ENCODE results near the gene METTL25B. TPM values are rescaled to one million over a fixed set of nuclear protein-coding genes. Genes with fewer than 3 reads are reported as not detected.

Gene METTL25B
- total RNA-seq = 10.4 and 12.8 TPM in 2 replicates

DNA sequence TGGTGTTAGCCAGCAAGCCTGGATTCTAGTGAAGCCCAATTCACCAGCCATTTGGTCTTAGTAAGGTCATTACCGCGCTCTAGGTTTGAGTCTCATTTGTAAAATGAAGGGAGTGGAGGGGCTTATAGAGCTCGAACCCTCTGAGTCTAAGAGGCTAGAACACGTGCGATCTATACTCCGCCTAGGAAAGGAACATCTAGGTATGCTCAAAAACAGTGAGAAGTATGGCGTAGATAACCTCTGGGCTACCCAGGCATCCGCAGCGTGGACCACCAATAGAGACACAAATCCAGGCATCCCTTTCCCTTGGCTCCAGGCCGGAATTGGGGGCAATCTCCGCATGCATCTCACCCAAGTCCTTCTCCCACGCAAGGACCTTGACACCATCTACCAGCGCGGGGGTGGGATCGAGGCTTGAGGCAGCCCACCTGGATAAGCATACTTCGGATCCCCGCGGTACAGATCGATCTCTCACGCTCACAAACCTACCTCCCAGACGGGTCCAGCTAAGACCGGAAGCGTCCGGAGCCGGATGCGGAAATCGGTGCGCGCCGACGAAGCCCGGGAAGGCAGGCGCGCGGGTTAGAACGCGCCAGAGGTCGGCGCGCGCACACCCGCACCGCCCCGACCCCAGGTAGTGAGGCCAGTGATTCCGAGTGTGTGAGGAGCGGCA lies at the start of gene METTL25B:
Gene METTL25B (plus strand): TSS at position 544 of the 673 bp plus-strand sequence. CDS start 636 bp downstream, outside the sequence.

DNA sequence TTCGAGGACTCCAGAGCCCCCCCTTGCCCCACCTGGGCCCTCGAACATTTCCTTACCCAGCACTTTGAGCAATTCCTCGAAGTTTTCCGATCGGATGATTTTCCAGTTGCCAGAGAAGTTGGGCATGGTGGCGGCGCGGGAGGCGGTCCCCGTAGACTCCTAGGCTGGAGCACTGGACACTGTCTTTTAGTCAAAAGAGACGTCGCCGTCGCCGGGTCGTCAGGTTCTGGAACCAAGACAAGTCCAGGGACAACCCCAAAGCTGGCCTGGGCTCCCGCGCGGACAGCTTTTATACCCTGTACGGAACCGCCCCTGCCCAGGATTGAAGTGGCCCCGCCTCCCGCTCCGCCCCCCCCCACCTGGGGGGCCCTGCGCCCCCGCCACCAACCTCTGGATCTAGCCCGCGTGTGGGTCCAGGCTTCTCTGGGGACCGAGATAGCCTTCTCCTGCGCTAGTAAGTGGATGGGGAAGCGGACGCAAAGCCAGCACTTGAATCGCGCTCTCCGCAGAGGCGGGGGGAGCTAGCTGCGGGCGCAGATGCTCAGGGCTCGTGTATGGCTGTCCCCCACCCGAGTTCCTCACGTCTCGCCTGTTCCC lies 22.9 kb upstream of the METTL25B start, which contains the start of gene CRABP2:
Gene CRABP2 (minus strand): TSS at position 263 of the 597 bp plus-strand sequence. CDS start 137 bp downstream, at position 126.

DNA sequence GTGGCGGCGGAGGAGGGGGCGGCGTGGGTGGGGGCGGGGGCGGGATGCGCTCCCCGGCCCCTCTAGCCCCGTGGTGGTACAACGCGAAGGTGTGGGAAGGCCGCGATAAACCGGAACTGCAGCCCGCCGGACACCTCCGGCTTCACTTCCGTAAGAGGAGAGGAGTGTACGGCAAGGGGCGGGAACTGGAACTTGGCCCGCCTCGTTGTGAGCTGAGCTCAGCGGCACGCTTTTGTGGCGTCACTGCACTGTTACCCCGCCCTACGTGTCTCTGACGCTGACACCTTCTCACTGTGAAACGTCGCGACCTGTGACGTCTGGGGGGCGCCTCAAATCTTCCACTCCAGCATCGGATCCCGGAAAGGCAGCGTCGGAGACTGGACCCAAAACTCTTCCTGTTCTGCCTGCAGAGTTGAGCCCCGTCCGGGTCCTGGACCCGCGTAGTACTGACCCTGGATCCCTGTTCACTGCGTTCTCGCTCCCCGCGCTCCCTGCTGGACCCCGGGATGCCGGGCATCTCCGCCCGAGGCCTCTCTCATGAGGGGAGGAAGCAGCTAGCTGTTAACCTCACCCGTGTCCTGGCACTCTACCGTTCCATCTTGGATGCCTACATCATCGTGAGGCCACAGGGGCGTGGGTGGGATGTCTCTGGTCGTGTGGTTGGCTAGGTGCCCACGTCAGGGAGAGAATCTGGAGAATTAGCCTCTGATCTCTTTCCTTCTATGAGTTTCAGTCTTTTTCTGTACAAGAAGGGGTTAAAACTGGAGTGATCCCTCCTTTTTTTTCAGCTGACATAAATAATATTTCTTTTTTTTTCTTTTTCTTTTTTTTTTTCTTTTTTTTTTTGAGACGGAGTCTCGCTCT lies 562 bp downstream of the METTL25B start, which contains the start of gene ISG20L2:
Gene ISG20L2 (minus strand): TSS at position 168 of the 864 bp plus-strand sequence. CDS start 1,114 bp downstream, outside the sequence.

DNA sequence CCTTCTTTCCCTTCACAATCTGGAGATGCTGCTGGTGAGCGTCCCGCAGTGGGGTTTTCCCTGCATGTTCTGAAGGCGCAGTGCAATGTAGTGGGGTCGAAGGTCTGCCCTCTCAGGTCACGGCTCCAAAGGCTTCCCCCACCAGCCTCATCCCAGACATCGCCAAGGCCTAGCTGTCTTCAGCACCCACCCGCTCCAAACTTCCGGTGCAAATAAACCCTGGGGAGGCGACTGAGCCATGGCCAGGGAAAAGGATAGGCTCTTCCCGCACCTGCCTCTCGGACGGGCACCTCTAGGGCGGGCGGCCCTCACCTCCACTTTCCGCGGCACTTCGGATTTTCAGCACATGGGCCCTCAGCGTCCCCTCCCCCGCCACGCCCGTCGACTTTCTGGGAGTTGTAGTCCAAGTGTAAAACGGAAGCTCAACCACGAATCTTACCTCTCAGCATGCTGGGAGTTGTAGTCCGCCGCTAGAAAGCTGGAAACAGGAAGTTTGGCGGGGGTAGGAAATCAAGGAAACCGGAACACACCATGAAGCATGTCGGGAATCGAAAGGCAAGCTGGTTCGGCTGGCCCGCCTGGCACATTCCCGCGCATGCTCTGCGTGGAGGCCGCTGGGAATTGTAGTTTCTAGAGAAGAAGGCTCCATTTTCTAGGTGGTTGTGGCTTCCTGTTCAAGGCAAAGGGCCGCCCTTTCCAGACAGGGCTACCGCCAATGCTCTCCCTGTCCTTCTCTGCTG lies 12.6 kb downstream of the METTL25B start, which contains the start of gene MRPL24:
Gene MRPL24 (minus strand): TSS at position 348 of the 740 bp plus-strand sequence. CDS start 2,384 bp downstream, outside the sequence.

DNA sequence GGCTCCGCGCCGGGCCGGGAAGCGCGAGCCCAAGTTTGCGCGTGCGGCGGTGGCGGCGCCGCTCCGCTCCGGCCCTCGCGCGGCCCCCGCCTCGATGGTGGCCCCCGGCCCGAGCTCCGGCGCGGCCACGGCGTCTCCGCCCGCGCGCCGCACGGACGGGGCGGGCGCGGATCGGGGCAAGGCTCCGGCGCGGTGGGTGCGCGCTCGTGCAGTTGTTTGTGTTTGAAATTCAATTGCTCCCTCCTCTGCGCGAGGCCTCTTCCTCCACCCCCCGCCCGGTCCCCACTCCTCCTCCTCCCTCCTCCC lies 23.1 kb downstream of the METTL25B start, which contains the start of gene HDGF:
Gene HDGF (minus strand): TSS at position 225 of the 306 bp plus-strand sequence. CDS start 246 bp downstream, outside the sequence.

DNA sequence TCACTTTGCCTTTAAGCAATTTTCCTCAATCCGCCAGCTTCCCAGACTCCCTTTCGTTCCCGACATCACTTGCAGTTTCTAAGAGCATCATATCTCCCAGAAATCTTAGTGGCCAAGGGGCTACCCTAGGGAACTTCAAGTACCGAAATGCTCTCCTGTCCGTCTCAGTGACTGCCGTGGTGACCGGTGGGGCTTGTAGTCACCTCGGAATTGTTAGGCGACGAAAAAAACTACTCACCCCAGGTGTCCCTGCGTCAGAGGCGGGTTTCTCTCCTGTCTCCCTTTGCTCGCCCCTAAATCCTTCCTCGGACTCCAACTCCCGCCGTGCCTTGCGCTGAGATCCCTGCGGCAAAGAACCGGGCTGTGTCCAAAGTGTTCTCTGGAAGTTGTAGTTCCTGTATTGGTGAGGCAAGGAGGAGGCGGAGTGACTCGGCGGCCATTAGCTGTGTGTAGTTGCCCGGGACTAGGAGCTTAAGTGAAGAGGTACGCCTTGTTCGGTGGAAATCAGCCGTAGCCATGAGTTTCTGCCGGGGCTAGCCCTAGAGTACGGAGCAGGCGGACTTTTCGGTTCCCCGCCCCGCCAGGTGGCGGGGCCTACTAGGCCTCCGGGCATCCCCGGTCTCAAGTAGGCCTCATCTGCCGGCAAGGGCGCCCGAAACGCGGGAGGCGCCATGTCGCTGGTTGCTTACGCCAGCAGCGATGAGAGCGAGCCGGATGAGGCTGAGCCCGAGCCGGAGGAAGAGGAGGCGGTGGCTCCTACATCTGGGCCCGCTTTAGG lies 39.0 kb downstream of the METTL25B start, which contains the start of gene PRCC:
Gene PRCC (plus strand): TSS at position 435 of the 778 bp plus-strand sequence. CDS start 237 bp downstream, at position 672.

Other genes starting within 250 kb of the METTL25B start
- gene MEF2D, start 227.7 kb upstream of the METTL25B start, total RNA-seq = 3.1 and 4.5 TPM in 2 replicates
- 2.8 and 31.2 TPM in 2 replicates for gene IQGAP3, start 155.9 kb upstream of the METTL25B start, total RNA-seq
- not detected in 2 replicates for gene TTC24, start 148.7 kb upstream of the METTL25B start, total RNA-seq
- gene NAXE, start 136.7 kb upstream of the METTL25B start, total RNA-seq = 72.7 and 74.6 TPM in 2 replicates
- gene GPATCH4, start 127.0 kb upstream of the METTL25B start, total RNA-seq = 6.5 and 23.4 TPM in 2 replicates
- not detected in 2 replicates for gene HAPLN2, start 109.1 kb upstream of the METTL25B start, total RNA-seq
- gene BCAN, start 86.4 kb upstream of the METTL25B start, total RNA-seq = under 0.01 TPM in 1 of 2 replicates, not detected in the other
- gene NES, start 51.1 kb upstream of the METTL25B start, total RNA-seq = 49.6 and 145 TPM in 2 replicates
- 7.9 and 8.1 TPM in 2 replicates for gene CRABP2, start 22.9 kb upstream of the METTL25B start, total RNA-seq
- gene ISG20L2, start 297 bp downstream of the METTL25B start, total RNA-seq = 6.5 and 10.9 TPM in 2 replicates
- gene MRPL24, start 12.6 kb downstream of the METTL25B start, total RNA-seq = 30.7 and 69.2 TPM in 2 replicates
- 101 and 184 TPM in 2 replicates for gene HDGF, start 23.2 kb downstream of the METTL25B start, total RNA-seq
- 6.8 and 14.6 TPM in 2 replicates for gene PRCC, start 39.1 kb downstream of the METTL25B start, total RNA-seq
- gene SH2D2A, start 88.4 kb downstream of the METTL25B start, total RNA-seq = 0.28 and 1.2 TPM in 2 replicates
- gene INSRR, start 130.6 kb downstream of the METTL25B start, total RNA-seq = under 0.01 TPM in 1 of 2 replicates, not detected in the other
- 0.77 and 1.1 TPM in 2 replicates for gene NTRK1, start 132.4 kb downstream of the METTL25B start, total RNA-seq
- 4.5 and 9.2 TPM in 2 replicates for gene PEAR1, start 165.2 kb downstream of the METTL25B start, total RNA-seq
- under 0.01 and 0.56 TPM in 2 replicates for gene LRRC71, start 192.2 kb downstream of the METTL25B start, total RNA-seq